22Rv1 (cell line): ENCODE data around the gene ANTXR1.

Source experiments
- H3K27ac ChIP-seq: fragments of 450-650 bp; 2 replicates; pipeline ENCODE4 v1.5.1; 2017
- ZFX ChIP-seq: fragments of 450-650 bp; IDR thresholded peaks from 2 replicates; pipeline ENCODE4 v1.6.1; 2017; ENCODE audit warnings: antibody characterized with exemption, borderline replicate concordance
- TF ChIP-seq, protein P1 (sequence below): fragments of 450-650 bp; IDR thresholded peaks from 2 replicates; pipeline ENCODE4 v1.5.1; 2017; ENCODE audit warnings: mild to moderate bottlenecking

ANTXR1 gene

GRCh38 chr2:68989035-68989434 lies 23.9 kb upstream of the ANTXR1 start:
- H3K27ac ChIP-seq: no peak overlapping the region

GRCh38 chr2:68992341-68992740 lies 20.6 kb upstream of the ANTXR1 start:
- TF ChIP-seq ZFX: no peak
- TF ChIP-seq, protein P1, sequence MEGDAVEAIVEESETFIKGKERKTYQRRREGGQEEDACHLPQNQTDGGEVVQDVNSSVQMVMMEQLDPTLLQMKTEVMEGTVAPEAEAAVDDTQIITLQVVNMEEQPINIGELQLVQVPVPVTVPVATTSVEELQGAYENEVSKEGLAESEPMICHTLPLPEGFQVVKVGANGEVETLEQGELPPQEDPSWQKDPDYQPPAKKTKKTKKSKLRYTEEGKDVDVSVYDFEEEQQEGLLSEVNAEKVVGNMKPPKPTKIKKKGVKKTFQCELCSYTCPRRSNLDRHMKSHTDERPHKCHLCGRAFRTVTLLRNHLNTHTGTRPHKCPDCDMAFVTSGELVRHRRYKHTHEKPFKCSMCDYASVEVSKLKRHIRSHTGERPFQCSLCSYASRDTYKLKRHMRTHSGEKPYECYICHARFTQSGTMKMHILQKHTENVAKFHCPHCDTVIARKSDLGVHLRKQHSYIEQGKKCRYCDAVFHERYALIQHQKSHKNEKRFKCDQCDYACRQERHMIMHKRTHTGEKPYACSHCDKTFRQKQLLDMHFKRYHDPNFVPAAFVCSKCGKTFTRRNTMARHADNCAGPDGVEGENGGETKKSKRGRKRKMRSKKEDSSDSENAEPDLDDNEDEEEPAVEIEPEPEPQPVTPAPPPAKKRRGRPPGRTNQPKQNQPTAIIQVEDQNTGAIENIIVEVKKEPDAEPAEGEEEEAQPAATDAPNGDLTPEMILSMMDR: no peak
- no peak overlapping the region for H3K27ac ChIP-seq

More at GRCh38 chr2:68989035-68989434, 23.9 kb upstream of the ANTXR1 start:
- TF ChIP-seq, protein P1: no peak
- TF ChIP-seq ZFX: no peak

GRCh38 chr2:68992933-68993332 lies 20.0 kb upstream of the ANTXR1 start:
- H3K27ac ChIP-seq: no peak overlapping the region
- TF ChIP-seq, protein P1: no peak
- TF ChIP-seq ZFX: no peak

GRCh38 chr2:68993660-68994059 lies 19.3 kb upstream of the ANTXR1 start:
- TF ChIP-seq ZFX: no peak
- TF ChIP-seq, protein P1: no peak
- H3K27ac ChIP-seq: no peak overlapping the region

GRCh38 chr2:68994864-68995263 lies 18.1 kb upstream of the ANTXR1 start:
- TF ChIP-seq ZFX: no peak
- TF ChIP-seq, protein P1: no peak
- H3K27ac ChIP-seq: no peak overlapping the region

DNA sequence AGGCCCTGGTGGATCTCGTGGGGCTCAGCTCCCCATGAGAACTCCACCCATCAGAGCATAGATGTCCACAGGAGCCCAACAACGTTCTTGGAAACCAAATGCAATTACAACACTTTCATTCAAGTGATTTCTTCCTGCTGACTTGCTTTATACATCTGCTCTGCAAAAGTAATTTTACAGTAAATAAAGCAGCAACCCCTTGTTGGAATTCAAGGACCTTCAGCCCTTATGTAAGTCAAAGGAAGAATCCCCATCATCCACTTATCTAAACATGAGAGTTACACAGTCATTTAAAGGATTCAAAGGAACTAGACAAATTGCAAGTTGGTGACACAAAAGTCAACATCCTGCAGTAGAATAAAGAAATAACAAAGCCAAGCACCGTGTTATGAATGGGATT lies 17.1 kb upstream of the ANTXR1 start:
- H3K27ac ChIP-seq: no peak overlapping the region
- TF ChIP-seq, protein P1: no peak
- no peak for TF ChIP-seq ZFX

GRCh38 chr2:68997401-68997800 lies 15.6 kb upstream of the ANTXR1 start:
- TF ChIP-seq, protein P1: no peak
- no peak for TF ChIP-seq ZFX
- no peak overlapping the region for H3K27ac ChIP-seq
